Caki2 (cell line): ENCODE data around the gene ARID5B. TPM values are rescaled to one million over a fixed set of nuclear protein-coding genes. Genes with fewer than 3 reads are reported as not detected.
A peak's percentile ranks its signal among the peaks of the same experiment; 100 is the strongest.

Experiments used
- DNase-seq: peaks from one replicate; pipeline ENCODE4 v3.0.0-alpha.2; 2015; ENCODE audit warnings: low read depth
- in situ Hi-C: cut with HindIII; loops from 2 replicates; pipeline ENCODE4 v1.10.0; 2016; ENCODE audit warnings: low sequenced_read_pairs, low pct_unique_long_range_greater_than_20kb, mixed read lengths
- total RNA-seq: library from RNA; depleted of rRNA; stranded (reverse); fragments of >200 nt; shearing (Covaris generic); gene quantifications from 2 replicates; pipeline ENCODE4 v1.2.3, GENCODE V29; 2014; ENCODE audit warnings: low replicate concordance

Gene ARID5B
- total RNA-seq, 1 experiment from 2014 or later = 3.1 TPM

DNA sequence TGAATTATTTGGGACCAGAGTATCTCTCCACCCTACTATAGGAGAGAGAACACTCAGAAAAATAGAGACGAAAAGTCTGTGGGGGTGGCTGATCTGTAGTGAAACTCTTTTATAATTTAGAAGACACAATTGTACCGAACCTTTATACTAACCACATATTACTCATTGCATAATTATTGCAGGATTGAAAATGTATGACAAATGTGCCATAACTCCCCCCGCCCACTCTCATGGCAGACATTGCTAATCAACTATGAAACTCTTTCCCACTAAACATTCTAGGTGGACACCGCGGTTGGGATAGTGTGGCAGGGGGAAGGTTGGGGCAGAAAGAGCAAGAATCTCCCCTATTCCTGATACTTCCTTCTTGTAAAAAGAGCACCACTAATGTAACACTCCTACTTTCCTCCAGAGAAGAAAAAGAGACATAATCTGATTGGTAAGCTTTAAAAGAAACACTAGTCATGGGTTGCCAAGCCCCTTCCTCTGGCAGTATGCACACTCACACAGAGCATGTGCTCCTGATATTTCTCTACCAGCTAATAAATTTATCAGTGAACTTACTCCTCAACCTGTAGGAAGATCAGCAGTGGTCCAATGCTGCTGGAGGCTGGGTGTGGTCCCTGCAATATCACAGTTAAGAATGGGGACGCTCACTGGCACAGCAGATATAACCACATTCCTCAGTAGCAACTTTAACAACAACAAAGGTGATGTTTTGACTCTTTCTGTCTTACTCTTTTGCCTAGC is 18.7 kb upstream of the ARID5B start:
- in situ Hi-C loops = no loop called here

DNA sequence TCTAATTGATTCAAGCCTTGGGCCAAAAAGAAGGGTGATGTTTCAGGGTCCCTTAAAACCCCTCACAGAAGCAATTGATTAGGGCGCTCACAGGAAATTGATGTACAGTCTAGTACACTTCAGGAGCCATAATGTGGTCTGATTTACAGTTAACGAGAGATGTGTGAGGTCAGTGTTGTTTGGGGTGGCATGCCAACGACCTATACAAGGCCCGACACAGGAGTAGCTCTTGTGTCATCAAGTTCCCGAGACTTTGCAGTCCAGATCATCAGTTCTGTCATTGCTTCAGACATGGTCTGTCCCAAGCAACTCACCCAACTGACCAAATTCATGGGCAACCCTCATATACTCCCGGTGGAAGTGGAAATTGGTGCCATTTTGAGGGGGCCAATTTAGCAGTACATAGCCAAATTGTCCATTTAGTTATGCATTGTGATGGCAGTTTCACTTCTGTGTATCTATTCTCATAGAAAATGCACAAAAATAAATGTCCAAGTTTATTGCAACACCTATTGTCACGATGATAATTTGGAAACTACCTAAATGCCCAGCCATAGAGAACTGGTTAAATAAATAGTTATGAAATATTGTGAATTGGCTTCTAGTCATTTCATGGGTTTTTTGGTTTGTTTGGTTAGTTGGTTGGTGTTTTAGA is 18.0 kb upstream of the ARID5B start:
- in situ Hi-C loops = no loop called here
- no peak for DNase-seq

More for the DNA sequence above, 18.7 kb upstream of the ARID5B start:
- no peak for DNase-seq

DNA sequence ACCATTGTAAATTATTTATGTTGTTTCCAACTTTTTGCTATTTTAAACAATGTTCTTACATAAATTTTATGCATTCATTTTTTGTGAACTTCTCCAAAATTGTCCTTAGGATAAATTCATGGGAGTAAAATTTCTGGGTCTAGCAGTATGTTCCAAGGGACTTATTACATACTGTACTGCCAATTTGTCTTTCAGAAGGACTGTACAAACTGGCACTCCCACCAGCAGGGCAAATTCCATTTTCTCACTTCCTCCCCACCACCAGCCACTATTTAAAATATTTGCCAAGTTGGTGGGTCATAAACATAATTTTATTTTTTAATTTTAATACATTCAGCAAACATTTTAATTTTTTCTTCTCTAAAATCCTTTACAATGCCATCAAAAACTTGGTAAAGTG is 13.7 kb upstream of the ARID5B start:
- in situ Hi-C loops = no loop called here
- no peak for DNase-seq

GRCh38 chr10:61888744-61889143 is 12.8 kb upstream of the ARID5B start:
- in situ Hi-C loops = no loop called here
- no peak for DNase-seq

DNA sequence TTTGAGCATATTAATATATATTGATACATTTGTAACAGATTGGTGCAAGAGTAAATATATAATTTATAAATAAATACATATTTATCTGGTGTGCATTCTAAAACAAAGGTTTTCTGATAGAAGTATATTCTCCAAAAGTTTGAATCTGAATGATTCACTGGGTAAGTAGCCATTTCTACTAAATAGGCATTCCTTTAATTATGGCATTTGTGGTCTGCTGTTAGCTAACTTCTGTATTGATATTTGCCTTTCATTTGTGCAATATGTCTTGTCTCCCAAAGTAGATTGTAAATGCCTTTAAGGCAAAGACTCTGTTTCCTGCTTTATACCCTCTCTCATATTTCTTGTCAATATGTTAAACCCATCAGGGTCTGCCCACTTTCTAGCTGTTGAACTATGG is 11.1 kb upstream of the ARID5B start:
- in situ Hi-C loops = no loop called here
- DNase-seq = no peak

- in situ Hi-C loops = no loop called here
- no peak for DNase-seq
Measured at GRCh38 chr10:61890881-61891409, 10.6 kb upstream of the ARID5B start.

DNA sequence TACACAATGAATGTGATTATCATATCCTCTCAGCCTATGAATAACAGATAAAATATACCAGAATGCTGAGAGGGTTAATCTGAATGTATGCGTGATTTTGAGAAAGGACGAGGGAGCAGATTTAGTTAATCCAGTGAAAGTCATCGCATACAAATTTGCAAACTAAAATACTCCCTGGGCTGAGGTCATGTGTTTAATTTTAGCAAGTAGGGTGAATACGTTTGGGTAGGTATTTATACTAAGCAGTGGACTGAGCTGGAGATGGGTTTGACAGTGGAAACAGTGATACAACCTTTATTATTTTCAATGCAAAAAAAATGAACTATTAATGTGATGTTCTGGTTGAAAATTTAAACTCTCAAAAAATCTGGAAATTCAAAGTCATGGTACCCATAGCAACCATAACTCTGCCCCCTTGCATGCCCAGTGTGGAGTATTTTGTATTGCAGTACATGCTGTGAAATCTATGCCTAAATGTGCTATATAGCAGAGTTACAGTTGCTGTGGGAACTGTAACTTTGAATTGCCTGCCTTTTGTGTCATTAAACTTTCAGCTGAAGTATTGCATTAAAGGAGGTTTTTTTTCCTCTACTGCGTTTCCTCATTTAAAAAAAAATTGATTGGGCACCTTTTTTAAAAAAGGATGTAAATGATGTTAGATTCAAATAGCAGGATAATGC is 9.5 kb upstream of the ARID5B start:
- in situ Hi-C loops = no loop called here
- DNase-seq = no peak

DNA sequence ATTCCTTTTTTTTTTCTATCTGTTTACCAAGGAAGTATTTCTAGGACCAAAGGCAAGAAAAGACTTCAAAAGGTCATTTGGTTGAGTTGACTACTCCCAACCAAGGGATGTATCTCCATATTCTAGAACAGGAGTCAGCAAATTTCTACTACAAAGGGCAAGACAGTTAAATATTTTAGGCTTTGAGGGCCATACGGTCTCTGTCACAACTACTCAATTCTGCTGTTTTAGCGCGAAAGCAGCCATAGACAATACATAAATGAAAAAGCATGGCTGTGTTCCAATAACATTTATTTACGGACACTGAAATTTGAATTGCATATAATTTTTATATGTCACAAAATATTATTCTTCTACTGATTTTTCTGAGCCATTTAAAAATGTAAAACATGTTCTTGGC is 8.5 kb upstream of the ARID5B start:
- DNase-seq = no peak
- in situ Hi-C loops = no loop called here

GRCh38 chr10:61894133-61894532 is 7.4 kb upstream of the ARID5B start:
- in situ Hi-C loops = no loop called here
- DNase-seq = no peak

DNA sequence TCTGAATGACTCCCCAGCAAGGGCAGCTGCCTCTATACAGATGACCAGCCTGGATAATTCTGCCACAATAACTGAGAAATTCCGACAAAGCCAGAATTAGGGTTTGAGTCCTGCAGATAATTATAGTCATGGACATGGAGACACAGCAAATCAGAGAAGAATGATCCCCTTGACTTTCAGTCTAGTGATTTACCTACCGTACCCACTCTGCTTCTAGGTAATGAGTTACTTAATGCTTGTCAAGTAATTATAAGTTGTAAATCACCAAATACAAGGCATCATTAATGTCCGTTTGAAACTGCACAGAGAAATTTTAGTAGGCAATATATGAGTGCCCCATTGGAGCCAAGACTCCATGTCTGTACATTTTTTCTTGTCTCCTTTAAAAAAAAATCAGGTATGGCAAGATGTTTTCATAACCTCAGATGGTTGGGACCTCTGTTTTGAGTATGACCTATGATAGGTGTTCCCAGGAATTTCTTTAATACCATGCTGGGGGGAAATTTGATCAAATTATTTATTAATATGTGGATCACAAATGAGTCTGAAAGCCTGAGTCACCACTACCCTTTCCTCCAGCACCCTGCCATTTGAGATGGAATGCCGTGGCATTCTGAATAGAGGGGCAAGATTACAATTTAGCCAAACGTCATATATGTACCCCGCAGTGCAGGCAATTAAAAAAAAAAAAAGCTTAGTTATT is 5.5 kb upstream of the ARID5B start:
- DNase-seq = no peak
- in situ Hi-C loops = no loop called here

DNA sequence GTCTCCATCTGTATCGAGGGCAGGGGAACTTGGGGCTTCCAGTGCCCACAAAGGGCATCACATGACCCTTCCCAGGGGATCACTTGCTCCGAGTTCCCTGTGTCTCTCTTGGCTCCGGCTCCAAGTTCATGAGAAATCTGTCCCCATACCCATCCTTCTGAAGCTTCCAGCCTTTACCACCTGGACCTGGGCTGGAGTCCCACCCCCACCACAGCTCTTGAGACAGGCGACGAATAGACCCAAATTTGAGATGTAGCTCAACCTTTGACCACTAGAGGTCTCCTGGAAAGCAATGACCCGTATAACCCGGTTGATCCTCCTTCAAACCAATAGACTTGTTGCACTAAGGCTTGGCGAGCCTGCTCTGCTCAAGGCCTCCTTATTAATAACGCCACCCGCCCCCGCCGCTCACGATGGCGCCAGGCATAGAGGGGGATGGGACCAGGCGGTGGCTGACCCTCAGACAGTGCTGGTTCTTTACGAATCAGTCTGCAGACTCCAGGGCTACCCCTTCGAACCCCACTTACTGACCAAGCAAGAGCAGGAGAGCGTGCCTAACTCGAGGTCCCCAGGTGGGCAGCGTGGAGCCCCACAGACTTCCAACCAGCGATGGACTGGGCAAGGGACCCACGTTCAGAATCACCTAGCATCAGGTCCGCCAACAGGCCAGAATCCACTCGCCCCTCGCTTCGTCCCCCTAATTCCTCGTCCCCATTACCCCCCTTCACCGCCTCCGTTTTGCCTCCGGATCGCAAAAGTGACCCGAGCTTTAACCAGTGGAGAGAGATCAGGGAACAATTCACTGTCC is 4.4 kb upstream of the ARID5B start:
- in situ Hi-C loops = no loop called here
- DNase-seq = peak; percentile 62

- in situ Hi-C loops = no loop called here
- DNase-seq = peak; percentile 54
Measured at GRCh38 chr10:61897671-61898434, 3.6 kb upstream of the ARID5B start.

- no peak for DNase-seq
- in situ Hi-C loops = no loop called here
Measured at GRCh38 chr10:61898435-61898778, 3.1 kb upstream of the ARID5B start.

DNA sequence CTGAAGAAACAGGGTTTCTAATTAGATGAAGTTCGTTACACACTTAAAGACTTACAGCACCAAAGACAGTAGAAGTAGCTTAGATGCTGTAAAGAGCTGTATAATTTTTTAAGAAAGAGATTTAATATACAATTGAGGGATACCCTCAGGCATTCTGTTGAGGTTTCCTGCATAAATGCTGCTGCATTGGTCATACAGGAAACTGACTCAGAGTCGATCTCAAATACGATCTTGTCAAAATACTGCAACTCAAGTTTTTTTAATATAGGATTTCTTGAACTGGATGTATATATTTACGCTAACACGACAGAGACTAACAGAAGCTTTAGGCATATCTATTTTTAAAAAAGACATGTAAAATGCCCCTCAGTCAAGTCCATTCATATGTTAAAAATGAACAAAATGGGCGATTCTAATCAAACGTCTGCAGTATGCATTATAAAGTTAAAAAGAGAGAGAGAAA is 2.4 kb upstream of the ARID5B start:
- in situ Hi-C loops = no loop called here
- DNase-seq = no peak

DNA sequence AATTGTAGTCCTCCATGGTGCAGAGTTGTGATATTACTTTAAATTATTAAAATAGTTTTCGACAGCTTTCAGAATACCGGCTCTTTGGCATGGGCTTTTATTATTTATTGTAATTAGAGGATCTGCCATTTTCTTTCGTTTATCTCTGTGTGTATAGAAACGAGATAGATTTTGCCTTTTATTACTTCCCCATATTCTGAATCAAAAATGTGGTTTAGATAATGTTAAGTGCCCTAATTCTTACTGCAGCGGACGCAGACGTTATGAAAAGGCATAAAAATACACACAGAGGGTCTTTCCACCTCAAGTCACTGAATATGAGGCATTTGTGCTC is 1.9 kb upstream of the ARID5B start:
- DNase-seq = no peak

GRCh38 chr10:61899997-61900828 is 1.3 kb upstream of the ARID5B start:
- in situ Hi-C loops = no loop called here
- DNase-seq = peak; percentile 57

More for the DNA sequence above, 1.9 kb upstream of the ARID5B start:
- in situ Hi-C loops = no loop called here
